TTC549 (cell line): Measurements from ENCODE around the gene SORD.
"Not testable (repeated sequence)": the region's sequence is repeated elsewhere in the genome, so short reads cannot be mapped to it uniquely, and the experiment has no call there.

Experiments used
- FAIRE-seq: peaks from 2 replicates; lab custom pipeline; 2012; peaks lifted over from hg19 to GRCh38; lab: Jason Lieb, UNC

The SORD gene

GRCh38 chr15:45025627-45026026 lies 2.6 kb downstream of the SORD start:
- FAIRE-seq, result not testable (repeated sequence)

GRCh38 chr15:45026651-45027190 lies 3.7 kb downstream of the SORD start:
- FAIRE-seq, result no peak

DNA sequence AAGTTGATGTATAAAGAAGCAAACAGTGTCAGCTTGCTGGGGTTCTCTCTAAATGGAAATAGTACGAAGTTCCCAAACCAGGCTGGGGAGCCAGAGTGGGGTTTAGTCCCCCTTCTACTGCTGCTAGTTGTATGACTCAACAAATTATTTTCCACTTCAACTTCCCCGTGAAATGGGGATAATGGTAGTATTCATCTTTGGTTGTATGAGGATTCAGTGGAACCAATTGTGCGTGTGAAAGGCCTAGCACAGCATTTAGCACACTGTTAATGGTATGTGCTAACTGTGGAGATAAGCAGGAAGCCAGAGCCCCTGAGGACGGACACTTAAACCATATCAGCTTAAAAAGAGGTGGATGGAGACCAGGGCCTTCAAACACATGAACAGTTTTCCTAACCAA lies 4.2 kb downstream of the SORD start:
- FAIRE-seq, result no peak

DNA sequence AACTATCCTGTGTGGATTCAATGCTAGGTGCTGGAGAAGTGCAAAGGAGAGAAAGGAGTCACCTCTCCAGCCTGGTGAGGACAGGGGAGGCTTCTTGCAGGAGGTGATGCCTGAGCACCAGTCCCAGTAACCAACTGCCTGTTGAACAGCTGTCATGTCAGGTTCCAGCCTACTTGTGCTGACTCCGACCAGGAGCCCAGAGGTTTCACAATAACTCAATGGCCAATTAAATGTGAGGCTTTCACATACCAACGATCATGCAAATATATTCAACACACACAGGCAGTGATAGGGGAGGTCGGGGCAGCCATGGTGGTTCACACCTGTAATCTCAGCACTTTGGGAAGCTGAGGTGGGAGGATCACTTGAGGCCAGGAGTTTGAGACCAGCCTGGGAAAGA lies 7.7 kb downstream of the SORD start:
- FAIRE-seq, result no peak

DNA sequence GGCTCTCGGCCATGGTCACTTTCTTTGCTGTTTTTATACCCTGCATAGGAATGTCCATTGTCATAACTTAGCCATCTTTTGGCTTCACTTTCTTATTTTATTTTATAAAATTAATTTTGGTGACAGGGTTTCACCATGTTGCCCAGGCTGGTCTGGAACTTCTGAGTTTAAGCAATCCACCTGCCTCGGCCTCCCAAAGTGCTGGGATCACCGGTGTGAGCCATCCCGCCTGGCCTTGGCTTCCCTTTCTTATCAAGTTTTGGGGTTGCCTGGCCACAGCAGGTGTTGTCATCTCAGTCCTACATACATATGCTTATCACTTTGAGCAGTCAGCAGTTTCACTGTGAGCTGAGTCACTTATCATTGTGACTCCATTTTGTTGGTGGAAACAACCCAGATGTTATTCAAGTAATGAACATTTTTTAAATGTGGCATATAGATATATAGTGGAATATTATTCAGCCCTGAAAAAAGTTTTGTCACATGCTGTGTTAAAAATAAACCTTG lies 8.6 kb downstream of the SORD start:
- FAIRE-seq, result not testable (repeated sequence)

GRCh38 chr15:45032501-45032900 lies 9.5 kb downstream of the SORD start:
- not testable (repeated sequence) for FAIRE-seq

- FAIRE-seq, result not testable (repeated sequence)
Measured at GRCh38 chr15:45034087-45034486, 11.1 kb downstream of the SORD start.

GRCh38 chr15:45034600-45035375 lies 11.8 kb downstream of the SORD start:
- not testable (repeated sequence) for FAIRE-seq

GRCh38 chr15:45036812-45037781 lies 14.1 kb downstream of the SORD start:
- FAIRE-seq, result not testable (repeated sequence)

DNA sequence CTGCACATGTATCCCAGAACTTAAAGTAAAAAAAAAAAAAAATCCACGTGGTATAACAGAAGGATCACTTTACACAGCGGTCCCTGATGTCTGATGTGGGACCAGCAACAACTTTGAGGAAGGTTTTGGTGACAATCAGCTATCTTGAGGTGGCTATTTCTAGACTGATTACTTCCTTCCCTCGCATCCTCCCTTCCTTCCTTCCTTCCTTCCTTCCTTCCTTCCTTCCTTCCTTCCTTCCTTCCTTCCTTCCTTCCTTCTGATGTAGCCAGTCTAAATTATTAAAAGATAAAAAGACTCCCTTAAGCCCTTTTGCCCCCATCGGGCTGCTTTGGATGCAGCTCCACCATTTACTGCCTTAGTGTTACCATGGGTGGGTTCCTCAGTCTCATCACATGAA lies 14.9 kb downstream of the SORD start:
- no peak for FAIRE-seq

DNA sequence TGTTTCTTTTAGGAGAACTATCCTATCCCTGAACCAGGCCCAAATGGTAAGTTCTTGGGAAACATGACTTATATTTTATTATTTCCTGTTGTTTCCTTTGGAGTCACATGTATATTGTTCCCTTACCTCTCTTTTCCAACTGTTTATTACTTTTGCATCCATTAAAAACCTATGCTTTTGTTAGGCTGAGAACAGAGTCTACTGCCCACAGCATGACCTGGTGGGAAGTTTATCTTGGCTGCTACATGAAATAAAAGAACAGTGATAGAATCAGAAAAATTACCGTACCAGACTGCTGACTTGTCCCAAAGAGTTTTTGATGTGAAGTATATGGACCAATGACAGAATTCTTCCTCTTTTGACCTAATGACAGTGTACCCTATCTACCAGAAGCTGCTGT lies 17.4 kb downstream of the SORD start:
- FAIRE-seq, result not testable (repeated sequence)

- FAIRE-seq, result not testable (repeated sequence)
Measured at GRCh38 chr15:45041538-45041937, 18.5 kb downstream of the SORD start.

- not testable (repeated sequence) for FAIRE-seq
Measured at GRCh38 chr15:45042859-45043258, 19.9 kb downstream of the SORD start.

DNA sequence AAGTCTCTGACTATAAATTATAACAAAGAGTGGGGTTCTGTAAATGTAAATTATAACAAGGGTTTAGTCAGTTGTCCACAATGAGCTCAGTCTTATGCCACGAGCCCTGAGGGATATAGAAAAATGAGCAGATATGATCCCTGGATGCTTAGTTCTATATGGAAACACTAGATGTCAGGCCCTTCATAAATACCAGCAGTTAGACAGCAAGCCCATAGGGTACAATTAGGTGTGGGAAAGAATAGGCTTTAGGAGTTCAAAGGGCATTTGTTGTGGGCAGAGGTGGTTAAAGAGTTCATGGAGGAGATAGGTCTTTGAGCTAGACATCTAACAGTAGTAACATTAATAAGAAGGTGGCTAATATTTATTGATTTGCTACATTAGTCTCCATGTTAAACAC lies 21.3 kb downstream of the SORD start:
- not testable (repeated sequence) for FAIRE-seq

GRCh38 chr15:45048449-45048793 lies 25.4 kb downstream of the SORD start:
- not testable (repeated sequence) for FAIRE-seq

DNA sequence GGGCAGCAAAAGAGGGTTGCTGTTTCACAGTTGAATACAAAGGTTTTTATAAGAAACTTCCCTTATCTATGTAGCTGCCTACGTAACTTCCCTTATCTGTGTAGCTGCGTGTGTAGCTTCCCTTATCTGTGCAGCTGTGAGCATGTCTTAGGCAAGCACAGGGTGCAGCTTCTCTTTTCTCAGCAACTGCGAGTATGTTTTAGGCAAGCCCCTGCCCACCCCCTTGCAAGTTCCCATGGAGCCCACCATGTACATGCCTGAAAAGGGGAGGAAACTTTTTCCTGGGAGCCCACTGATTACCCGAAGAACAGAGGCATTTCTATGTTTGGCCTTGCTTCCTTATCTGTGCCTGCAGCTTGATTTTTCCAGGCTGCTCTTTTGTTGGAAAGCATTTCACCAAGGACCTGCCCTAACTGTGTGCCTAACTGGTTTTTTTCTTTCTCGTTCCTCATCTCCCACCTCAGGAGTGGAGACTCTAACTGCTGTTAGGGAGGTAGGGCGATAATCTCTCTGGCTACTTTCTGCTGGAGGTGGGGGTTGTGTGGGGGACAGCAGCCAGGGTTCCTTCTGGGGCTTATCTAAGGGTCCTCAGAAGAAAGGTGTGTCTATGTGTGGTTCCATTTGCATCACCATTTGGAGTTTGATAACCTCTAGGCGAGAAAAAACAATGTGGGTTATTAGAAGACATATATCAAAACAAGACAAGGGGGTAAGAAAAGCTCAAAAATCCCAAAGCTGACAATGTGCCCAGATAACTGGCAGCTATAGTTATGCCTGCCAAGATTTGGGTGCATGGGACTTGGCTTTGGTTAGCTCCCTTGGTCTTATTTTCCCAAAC lies 26.0 kb downstream of the SORD start:
- FAIRE-seq, result no peak

DNA sequence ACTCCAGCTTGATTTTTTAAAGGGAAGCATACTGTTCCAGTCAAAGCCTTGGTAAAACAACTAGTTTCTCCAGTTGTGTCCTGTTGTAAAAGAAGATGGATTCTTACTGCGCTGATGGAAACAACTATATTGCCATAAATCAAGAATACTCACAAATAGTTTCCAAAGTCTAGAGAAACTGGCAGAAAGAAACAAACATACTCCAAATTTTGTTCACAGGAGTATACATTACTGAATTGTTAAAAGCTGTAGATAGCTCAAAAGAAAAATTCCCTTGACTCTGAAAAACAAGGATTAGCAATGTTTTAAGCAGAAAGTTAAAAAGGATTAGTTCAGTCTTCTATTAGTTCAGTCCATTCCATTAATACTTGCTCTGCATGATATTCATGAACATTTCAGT lies 27.6 kb downstream of the SORD start:
- no peak for FAIRE-seq

DNA sequence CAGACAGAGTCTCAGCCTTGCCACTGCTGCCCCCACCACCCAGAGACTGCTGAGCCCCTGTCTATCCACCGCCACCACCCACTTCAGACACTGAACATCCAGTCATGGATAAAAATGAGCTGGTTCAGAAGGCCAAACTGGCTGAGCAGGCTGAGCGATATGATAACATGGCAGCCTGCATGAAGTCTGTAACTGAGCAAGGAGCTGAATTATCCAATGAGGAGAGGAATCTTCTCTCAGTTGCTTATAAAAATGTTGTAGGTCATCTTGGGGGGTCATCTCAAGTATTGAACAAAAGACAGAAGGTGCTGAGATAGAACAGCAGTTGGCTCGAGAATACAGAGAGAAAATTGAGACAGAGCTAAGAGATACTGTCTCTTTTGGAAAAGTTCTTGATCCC lies 29.7 kb downstream of the SORD start:
- not testable (repeated sequence) for FAIRE-seq

- not testable (repeated sequence) for FAIRE-seq
Measured at GRCh38 chr15:45058690-45059675, 36.0 kb downstream of the SORD start.

DNA sequence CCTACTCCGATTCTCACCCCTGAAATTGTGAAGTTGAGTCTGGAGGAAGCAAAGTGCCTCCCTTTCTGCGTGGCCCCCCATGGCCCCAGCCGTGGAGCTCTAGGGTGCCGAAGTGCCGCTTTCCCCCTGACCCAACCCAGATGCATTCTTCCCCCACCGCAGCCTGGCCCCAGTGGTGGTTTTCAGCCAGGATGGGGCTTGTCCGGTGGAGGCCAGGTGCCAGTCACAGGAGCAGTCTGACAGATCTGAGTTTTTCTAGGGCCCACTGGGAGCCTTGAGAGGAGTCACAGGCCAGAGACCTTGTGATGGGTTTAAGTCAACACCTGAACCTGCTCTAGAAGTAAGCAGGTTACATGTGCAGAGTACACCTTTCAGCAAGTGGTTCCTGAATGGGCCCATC lies 39.3 kb downstream of the SORD start:
- FAIRE-seq, result not testable (repeated sequence)

DNA sequence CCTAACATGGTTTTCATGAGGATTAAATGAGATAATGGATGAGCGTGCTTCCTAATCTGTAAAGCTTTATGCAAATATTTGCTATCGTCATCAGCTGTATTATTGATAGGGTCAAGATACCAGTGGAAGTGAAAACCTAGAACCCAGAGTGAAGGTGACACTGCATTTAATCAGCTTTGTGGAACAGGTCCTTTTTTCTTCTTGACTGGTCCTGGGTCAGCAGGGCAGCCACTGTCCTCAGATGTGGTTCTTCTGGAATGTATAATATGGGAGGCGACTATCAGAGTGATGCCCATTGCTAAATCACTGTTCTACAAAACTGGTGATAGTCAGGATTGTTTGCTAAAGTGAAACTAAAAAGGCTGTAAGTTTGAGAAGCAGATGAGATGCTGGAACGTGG lies 41.4 kb downstream of the SORD start:
- FAIRE-seq, result no peak
